CD14-positive monocyte (primary cell): ENCODE measurements around the gene WWC1. TPM values are rescaled to one million over a fixed set of nuclear protein-coding genes. Genes with fewer than 3 reads are reported as not detected.
A peak's percentile ranks its signal among the peaks of the same experiment; 100 is the strongest.

Source experiments
- DNase-seq, 3 donors: peaks; one replicate each; pipeline ENCODE4 v3.0.0-alpha.2; 2011 to 2022
- H2AFZ ChIP-seq: 2 replicates; pipeline ENCODE4 v1.6.0; 2012; ENCODE audit warnings: mild to moderate bottlenecking, low read depth, low read length, inconsistent platforms; ENCODE audit not compliant: insufficient read depth, poor library complexity, severe bottlenecking
- H3K27ac ChIP-seq, 2 donors: 1 replicate in 1 of 2; 2 replicates in 1 of 2; pipeline ENCODE4 v1.5.1; 2012 to 2013; ENCODE audit warnings: low read length in 2 of 2, control low read depth in 1 of 2, inconsistent platforms in 1 of 2, low read depth in 1 of 2, mild to moderate bottlenecking in 1 of 2
- H3K27me3 ChIP-seq, 2 donors: one replicate each; pipeline versions ENCODE4 v1.6.0 to v1.6.1; 2011 to 2013; ENCODE audit warnings: low read length in 2 of 2; ENCODE audit not compliant: control insufficient read depth in 2 of 2, insufficient read depth in 2 of 2
- H3K36me3 ChIP-seq, 2 donors: replicated peaks in 1 of 2; 1 replicate in 1 of 2; 2 replicates in 1 of 2; pipeline versions ENCODE4 v1.5.1 to v1.6.1; 2012 to 2013; ENCODE audit warnings: low read length in 2 of 2, control low read depth in 1 of 2, inconsistent platforms in 1 of 2, mild to moderate bottlenecking in 1 of 2; ENCODE audit not compliant: insufficient read depth in 2 of 2, control insufficient read depth in 1 of 2
- H3K4me1 ChIP-seq, 2 donors: 1 replicate in 1 of 2; 2 replicates in 1 of 2; pipeline versions ENCODE4 v1.5.1 to v1.6.1; 2012 to 2013; ENCODE audit warnings: low read length in 2 of 2, control low read depth in 1 of 2, inconsistent platforms in 1 of 2, mild to moderate bottlenecking in 1 of 2, moderate library complexity in 1 of 2; ENCODE audit not compliant: insufficient read depth in 2 of 2, control insufficient read depth in 1 of 2
- H3K4me2 ChIP-seq: replicated peaks from 2 replicates; pipeline ENCODE3; 2012; ENCODE audit warnings: low read length, moderate library complexity, mild to moderate bottlenecking; ENCODE audit not compliant: poor library complexity, severe bottlenecking; ENCODE audit errors: extremely low read depth
- H3K4me3 ChIP-seq, 3 experiments: fragments of 200-600 bp in 1 of 3; sonication (generic) in 1 of 3; replicated peaks in 1 of 3; 1 replicate in 2 of 3; 2 replicates in 1 of 3; pipeline ENCODE4 v1.5.1; 2011 to 2013; ENCODE audit warnings: low read length in 3 of 3, mild to moderate bottlenecking in 3 of 3, control low read depth in 2 of 3, low read depth in 2 of 3, inconsistent platforms in 1 of 3, moderate library complexity in 1 of 3
- H3K79me2 ChIP-seq: 2 replicates; pipeline ENCODE4 v1.6.0; 2012; ENCODE audit warnings: mild to moderate bottlenecking, control low read depth, inconsistent platforms, low read length, moderate library complexity; ENCODE audit not compliant: insufficient read depth
- H3K9ac ChIP-seq: 2 replicates; pipeline ENCODE4 v1.6.0; 2017; ENCODE audit warnings: low read length, mild to moderate bottlenecking; ENCODE audit not compliant: insufficient read depth, poor library complexity, severe bottlenecking
- H3K9me3 ChIP-seq, 2 donors: replicated peaks in 1 of 2; 1 replicate in 1 of 2; 2 replicates in 1 of 2; pipeline versions ENCODE4 v1.5.1 to v1.6.1; 2012 to 2013; ENCODE audit warnings: low read length in 2 of 2, control low read depth in 1 of 2; ENCODE audit not compliant: control insufficient read depth in 1 of 2, insufficient read depth in 1 of 2
- H4K20me1 ChIP-seq: 2 replicates; pipeline ENCODE4 v1.6.0; 2012; ENCODE audit warnings: mild to moderate bottlenecking, low read length, control low read depth, moderate library complexity; ENCODE audit not compliant: insufficient read depth
- H3K27ac Mint-ChIP-seq, 7 donors: one replicate each; pipeline ENCODE4 v1.8.0; 2020; ENCODE audit warnings: mild to moderate bottlenecking in 7 of 7, mixed read lengths in 7 of 7, moderate library complexity in 6 of 7, inconsistent platforms in 2 of 7
- H3K27me3 Mint-ChIP-seq, 3 donors: one replicate each; pipeline ENCODE4 v1.8.0; 2021 to 2022; ENCODE audit warnings: low read depth in 3 of 3, mild to moderate bottlenecking in 3 of 3, mixed read lengths in 3 of 3, moderate library complexity in 3 of 3, inconsistent platforms in 1 of 3
- H3K36me3 Mint-ChIP-seq, 2 donors: one replicate each; pipeline ENCODE4 v1.8.0; 2020; ENCODE audit warnings: mixed read lengths in 2 of 2, inconsistent platforms in 1 of 2, mild to moderate bottlenecking in 1 of 2
- H3K4me1 Mint-ChIP-seq: one replicate; pipeline ENCODE4 v1.8.0; 2020; ENCODE audit warnings: mild to moderate bottlenecking, mixed read lengths
- H3K4me3 Mint-ChIP-seq, 2 donors: one replicate each; pipeline ENCODE4 v1.8.0; 2020; ENCODE audit warnings: mild to moderate bottlenecking in 2 of 2, mixed read lengths in 2 of 2, moderate library complexity in 1 of 2
- H3K9me3 Mint-ChIP-seq, 7 donors: one replicate each; pipeline ENCODE4 v1.8.0; 2020 to 2022; ENCODE audit warnings: mixed read lengths in 7 of 7, mild to moderate bottlenecking in 6 of 7, moderate library complexity in 6 of 7, inconsistent platforms in 2 of 7
- CTCF ChIP-seq: fragments of 200-600 bp; IDR thresholded peaks from one replicate; pipeline ENCODE4 v1.8.0; 2022; ENCODE audit warnings: antibody characterized with exemption, mild to moderate bottlenecking
- WGBS: methylation state at CpG from one replicate; pipeline ENCODE4 v1.1.5; 2013; ENCODE audit warnings: missing lambda C conversion rate; ENCODE audit not compliant: insufficient coverage; 5-methylcytosine and 5-hydroxymethylcytosine counted together
- intact Hi-C, 2 donors: fragments of 100-400 bp; cut with micrococcal nuclease; formaldehyde crosslinking; loops; one replicate each; pipeline versions ENCODE4 v1.15.0 to v1.15.1; 2023
- polyA plus RNA-seq, 3 donors: library from polyadenylated mRNA; depleted of rRNA in 1 of 3; unstranded in 2 of 3; stranded (reverse) in 1 of 3; fragments of 300-500 nt in 2 of 3; fragments of >200 nt in 1 of 3; fragmentation: Illumina TruSeq in 2 of 3; gene quantifications; 1 replicate in 2 of 3; 2 replicates in 1 of 3; pipeline ENCODE4 v1.2.3, GENCODE V29; 2012 to 2021

Gene WWC1
- polyA plus RNA-seq, 3 donors = not detected

- no peaks in the 10 kb centered on the region for H4K20me1 ChIP-seq
- Mint-ChIP-seq H3K4me1 (peaks cover 7% of the 10 kb centered on the region), H3K27ac (no peak overlapping the region), H3K27me3 (peaks cover 8 to 18% (median 9%) of the 10 kb centered on the region in 3 donors), H3K36me3 (no peaks in the 10 kb centered on the region), H3K4me3 (peak overlapping the region in 1 of 2 donors; percentile 40), H3K9me3 (peaks cover 10 to 24% (median 19%) of the 10 kb centered on the region in 7 donors)
- no peak overlapping the region for H3K27ac ChIP-seq
- no peak overlapping the region for H2AFZ ChIP-seq
- H3K4me1 ChIP-seq = peaks cover 0 to 6% of the 10 kb centered on the region in 2 donors
- 50% methylated on average over 2 of the region's 7 CpGs for WGBS
- H3K4me3 ChIP-seq = no peak overlapping the region
- H3K79me2 ChIP-seq = no peaks in the 10 kb centered on the region
- TF ChIP-seq CTCF = no peak
- H3K9me3 ChIP-seq = peaks cover 9 to 15% of the 10 kb centered on the region in 2 donors
- peak; percentile 12 to 45 (median 44) for DNase-seq
- no peak overlapping the region for H3K4me2 ChIP-seq
- no peaks in the 10 kb centered on the region for H3K36me3 ChIP-seq
- intact Hi-C loops = no loop called here
- H3K9ac ChIP-seq = no peak overlapping the region
- H3K27me3 ChIP-seq = no peaks in the 10 kb centered on the region
These were observed 9.3 kb upstream of the WWC1 start for GRCh38 chr5:168282120-168282519.

GRCh38 chr5:168284809-168285208, 6.6 kb upstream of the WWC1 start:
- H4K20me1 ChIP-seq = no peaks in the 10 kb centered on the region
- Mint-ChIP-seq H3K4me1 (peaks cover 7% of the 10 kb centered on the region), H3K27me3 (peaks cover 24 to 33% (median 25%) of the 10 kb centered on the region in 3 donors), H3K27ac (no peak overlapping the region), H3K4me3 (no peak overlapping the region), H3K9me3 (peaks cover 10 to 24% (median 19%) of the 10 kb centered on the region in 7 donors), H3K36me3 (no peaks in the 10 kb centered on the region)
- peaks cover 0 to 6% of the 10 kb centered on the region in 2 donors for H3K4me1 ChIP-seq
- no peak overlapping the region for H3K27ac ChIP-seq
- TF ChIP-seq CTCF = no peak
- no peaks in the 10 kb centered on the region for H3K79me2 ChIP-seq
- intact Hi-C loops = no loop called here
- H2AFZ ChIP-seq = no peak overlapping the region
- WGBS = no CpG with 5 or more reads among the region's 4 CpGs
- peaks cover 3 to 4% of the 10 kb centered on the region in 2 donors for H3K27me3 ChIP-seq
- no peak overlapping the region for H3K9ac ChIP-seq
- H3K9me3 ChIP-seq = peaks cover 9 to 15% of the 10 kb centered on the region in 2 donors
- H3K36me3 ChIP-seq = no peaks in the 10 kb centered on the region
- no peak for DNase-seq
- no peak overlapping the region for H3K4me3 ChIP-seq
- H3K4me2 ChIP-seq = no peak overlapping the region
